T47D (cell line): ENCODE data around the gene IYD.

Experiments
- DNase-seq, 2 experiments: peaks; one replicate each; pipeline versions ENCODE4 v3.0.0 to v3.0.0-alpha.2; 2011 to 2012; ENCODE audit warnings: low read depth in 1 of 2, low spot score in 1 of 2
- JUND ChIP-seq: IDR thresholded peaks from 2 replicates; pipeline ENCODE4 v1.6.1; 2012; ENCODE audit warnings: low read depth
- in situ Hi-C: cut with HindIII; loops from 2 replicates; pipeline ENCODE4 v1.10.0; 2016; ENCODE audit warnings: low sequenced_read_pairs, low pct_unique_long_range_greater_than_20kb

The IYD gene

GRCh38 chr6:150368762-150369161, at the start of gene IYD:
TSS of gene IYD (plus strand) at chr6:150369012. CDS start at chr6:150369032, 20 bp downstream.
- peak; percentile 9 to 71 for DNase-seq
- in situ Hi-C loops, result no loop called here
- TF ChIP-seq JUND, result no peak

DNA sequence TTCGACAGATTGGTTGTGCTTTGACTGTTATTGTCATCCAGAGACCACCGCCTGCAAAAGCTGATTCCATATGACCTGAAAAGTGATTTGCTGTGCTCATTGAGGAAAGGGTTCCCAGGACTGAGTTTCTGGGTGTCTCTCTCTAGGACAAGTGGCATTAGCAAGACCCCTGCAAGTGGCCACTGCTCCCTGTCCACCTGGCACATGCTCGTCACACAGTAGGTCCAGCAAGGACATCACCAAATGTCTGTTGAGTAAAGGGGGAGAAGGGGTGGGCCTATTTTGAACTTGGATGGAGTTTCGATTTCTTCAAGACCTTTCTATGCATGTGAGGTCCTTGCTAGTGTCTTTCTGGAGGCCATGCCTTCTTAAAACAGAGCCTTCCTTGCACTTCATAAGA, 48.9 kb upstream of the IYD start:
- in situ Hi-C loops, result no loop called here
- TF ChIP-seq JUND, result no peak
- DNase-seq, result no peak

DNA sequence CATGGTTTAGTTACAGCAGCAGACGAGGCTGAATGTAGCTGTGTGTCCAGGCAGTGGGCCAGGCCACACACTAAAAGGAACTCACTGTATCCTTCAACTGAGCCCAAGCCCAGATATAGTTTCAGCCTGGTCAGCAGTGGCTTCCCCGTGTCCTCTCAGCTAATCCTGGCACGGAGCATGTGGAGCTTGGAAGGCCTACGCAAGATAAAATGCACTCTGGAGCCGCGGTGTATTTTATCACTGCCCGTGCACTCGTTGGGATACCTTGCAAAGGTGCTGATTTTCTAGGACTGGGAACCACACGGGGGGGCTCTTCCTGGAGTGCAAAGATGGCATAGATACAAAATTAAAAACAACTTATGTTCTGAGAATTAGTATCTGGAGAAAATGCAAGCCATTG, 48.4 kb upstream of the IYD start:
- TF ChIP-seq JUND, result no peak
- in situ Hi-C loops, result no loop called here
- no peak for DNase-seq

GRCh38 chr6:150322466-150322871, 46.3 kb upstream of the IYD start:
- in situ Hi-C loops, result no loop called here
- no peak for TF ChIP-seq JUND
- DNase-seq, result no peak

- TF ChIP-seq JUND, result no peak
- in situ Hi-C loops, result no loop called here
- DNase-seq, result no peak
Observed at GRCh38 chr6:150323205-150323604, 45.6 kb upstream of the IYD start.

- TF ChIP-seq JUND, result no peak
- no peak for DNase-seq
- in situ Hi-C loops, result no loop called here
Observed at GRCh38 chr6:150324044-150324443, 44.8 kb upstream of the IYD start.

DNA sequence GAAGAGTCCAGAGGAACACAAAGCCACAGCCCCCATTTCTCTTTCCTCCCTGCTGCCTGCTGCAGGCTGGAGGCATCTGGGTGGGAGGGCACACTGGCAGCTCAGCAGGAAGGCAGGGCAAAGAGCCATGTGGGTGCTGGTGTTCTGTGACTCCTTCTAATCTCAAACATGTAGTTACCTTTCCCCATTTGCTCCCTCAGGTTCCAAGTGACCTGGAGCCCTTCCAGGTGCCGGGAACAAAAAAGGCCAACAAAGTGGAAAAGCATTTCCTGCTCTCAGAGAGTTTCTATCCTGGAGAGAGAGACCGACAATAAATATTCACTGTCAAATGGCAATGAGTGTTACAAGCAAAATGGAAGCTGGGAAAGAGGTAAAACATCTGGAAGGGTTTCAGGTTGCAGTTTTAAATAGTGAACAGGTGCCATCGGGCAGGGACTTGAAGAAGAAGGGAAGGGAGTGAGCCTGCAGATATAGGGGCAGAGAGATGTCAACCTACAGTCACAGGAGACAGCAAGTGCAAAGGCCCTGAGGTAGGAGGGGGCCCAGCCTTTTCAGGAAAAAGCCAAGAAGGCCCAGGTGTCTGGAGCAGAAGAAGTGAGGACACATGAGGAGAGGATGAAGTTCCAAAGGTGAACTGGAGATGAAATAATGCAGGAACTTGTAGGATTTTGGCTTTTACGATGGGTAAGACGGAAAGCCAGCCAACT, 43.6 kb upstream of the IYD start:
- in situ Hi-C loops, result no loop called here
- TF ChIP-seq JUND, result no peak
- no peak for DNase-seq

DNA sequence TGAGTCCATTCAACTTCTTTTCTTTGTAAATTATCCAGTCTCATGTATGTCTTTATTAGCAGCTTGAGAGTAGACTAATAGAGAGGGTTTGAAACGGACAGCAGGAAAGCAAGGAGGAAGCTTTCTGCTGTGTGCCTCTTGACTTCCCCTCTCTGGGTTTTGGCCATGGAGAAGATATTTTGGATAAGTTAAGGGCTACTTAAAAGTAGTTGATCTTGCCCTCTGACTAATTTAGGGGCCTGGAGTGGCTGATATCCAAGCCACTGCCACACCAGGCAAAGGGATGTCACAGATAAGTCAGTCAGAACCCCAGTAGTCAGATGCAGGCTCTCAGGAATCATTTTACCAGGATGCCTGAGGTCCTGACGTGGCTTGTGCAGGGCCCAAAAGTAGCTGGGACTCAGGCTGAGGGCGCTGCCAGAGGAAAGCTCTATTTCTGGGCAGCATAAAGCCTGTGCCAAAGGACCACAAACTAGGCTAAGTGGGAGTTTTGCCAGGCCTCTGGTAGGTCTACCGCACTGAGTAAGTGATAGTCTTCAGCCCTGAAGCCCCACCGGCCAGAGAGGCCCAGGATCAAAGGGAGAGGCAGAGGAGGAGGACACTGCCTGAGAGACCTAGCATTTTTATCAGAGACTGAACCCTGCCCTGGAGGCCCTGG, 41.6 kb upstream of the IYD start:
- in situ Hi-C loops, result no loop called here
- TF ChIP-seq JUND, result no peak

GRCh38 chr6:150328744-150329405, 39.9 kb upstream of the IYD start:
- in situ Hi-C loops, result no loop called here
- no peak for TF ChIP-seq JUND
- no peak for DNase-seq

More for the DNA sequence above, 41.6 kb upstream of the IYD start:
- DNase-seq, result no peak

DNA sequence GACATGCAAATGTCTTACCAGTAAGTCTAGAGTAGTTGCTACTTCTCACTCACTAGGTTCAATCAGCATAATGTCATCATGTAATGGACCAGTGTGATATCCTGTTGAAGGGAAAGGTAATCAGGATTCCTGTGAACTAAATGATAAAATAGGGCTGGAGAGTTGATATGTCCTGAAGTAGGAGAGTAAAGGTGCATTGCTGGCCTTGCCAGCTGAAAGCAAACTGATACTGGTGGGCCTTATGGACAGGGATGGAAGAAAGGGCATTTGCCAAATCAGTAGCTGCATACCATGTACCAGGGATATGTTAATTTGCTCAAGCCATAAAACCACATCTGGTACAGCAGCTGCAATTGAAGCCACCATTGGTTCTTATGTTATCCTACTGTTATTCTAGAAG, 37.5 kb upstream of the IYD start:
- in situ Hi-C loops, result no loop called here
- TF ChIP-seq JUND, result no peak
- no peak for DNase-seq

DNA sequence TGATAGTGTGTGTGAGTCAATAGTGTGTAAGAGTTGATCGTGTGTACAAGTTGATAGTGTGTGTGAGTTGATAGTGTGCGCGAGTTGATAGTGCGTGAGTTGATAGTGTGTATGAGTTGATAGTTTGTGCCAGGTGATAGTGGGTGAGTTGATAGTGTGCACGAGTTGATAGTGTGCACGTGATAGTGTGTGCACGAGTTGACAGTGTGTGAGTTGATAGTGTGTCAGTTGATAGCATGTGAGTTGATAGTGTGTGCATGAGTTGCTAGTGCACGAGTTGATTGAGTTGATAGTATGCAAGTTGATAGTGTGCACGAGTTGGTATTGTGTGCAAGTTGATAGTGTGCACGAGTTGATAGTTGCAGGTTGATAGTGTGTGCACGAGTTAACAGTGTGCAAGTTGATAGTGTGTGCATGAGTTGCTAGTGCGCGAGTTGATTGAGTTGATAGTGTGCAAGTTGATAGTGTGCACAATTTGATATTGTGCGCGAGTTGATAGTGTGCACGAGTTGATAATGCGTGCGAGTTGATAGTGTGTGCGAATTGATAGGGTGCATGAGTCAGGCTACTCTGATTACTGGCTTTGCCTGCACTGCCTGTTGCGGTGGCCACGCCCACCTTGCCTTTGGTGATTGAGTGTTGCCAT, 35.8 kb upstream of the IYD start:
- in situ Hi-C loops, result no loop called here

GRCh38 chr6:150333585-150333941, 35.2 kb upstream of the IYD start:
- in situ Hi-C loops, result no loop called here
- TF ChIP-seq JUND, result no peak

More for the DNA sequence above, 35.8 kb upstream of the IYD start:
- no peak for TF ChIP-seq JUND
- no peak for DNase-seq

More at GRCh38 chr6:150333585-150333941, 35.2 kb upstream of the IYD start:
- no peak for DNase-seq
